ENCODE results near the gene GLIPR2.

GLIPR2 gene

GRCh38 chr9:36143245-36143641, 6.7 kb downstream of the GLIPR2 start:
- no peak overlapping the region for H3K4me3 ChIP-seq (ENCODE audit: low read depth, low read length)
- TF ChIP-seq, protein P1, sequence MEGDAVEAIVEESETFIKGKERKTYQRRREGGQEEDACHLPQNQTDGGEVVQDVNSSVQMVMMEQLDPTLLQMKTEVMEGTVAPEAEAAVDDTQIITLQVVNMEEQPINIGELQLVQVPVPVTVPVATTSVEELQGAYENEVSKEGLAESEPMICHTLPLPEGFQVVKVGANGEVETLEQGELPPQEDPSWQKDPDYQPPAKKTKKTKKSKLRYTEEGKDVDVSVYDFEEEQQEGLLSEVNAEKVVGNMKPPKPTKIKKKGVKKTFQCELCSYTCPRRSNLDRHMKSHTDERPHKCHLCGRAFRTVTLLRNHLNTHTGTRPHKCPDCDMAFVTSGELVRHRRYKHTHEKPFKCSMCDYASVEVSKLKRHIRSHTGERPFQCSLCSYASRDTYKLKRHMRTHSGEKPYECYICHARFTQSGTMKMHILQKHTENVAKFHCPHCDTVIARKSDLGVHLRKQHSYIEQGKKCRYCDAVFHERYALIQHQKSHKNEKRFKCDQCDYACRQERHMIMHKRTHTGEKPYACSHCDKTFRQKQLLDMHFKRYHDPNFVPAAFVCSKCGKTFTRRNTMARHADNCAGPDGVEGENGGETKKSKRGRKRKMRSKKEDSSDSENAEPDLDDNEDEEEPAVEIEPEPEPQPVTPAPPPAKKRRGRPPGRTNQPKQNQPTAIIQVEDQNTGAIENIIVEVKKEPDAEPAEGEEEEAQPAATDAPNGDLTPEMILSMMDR (IDR thresholded peaks at IDR 0.05; ENCODE audit: insufficient read depth, low read length, missing control alignments), result no peak
- CTCF ChIA-PET, result interaction anchor here (1.2 to 2.5 kb wide), 5 partner anchors 21 to 48 kb away, joined by 3 to 9 read pairs (median 4); no protein-coding TSS in a partner anchor
- POLR2A ChIA-PET, result interaction anchor here (0.9 kb wide), 1 partner anchor 24 kb away, joined by 4 read pairs; no protein-coding TSS in a partner anchor
- no peak for DNase-seq (ENCODE audit: low read depth, low spot score)

GRCh38 chr9:36144309-36145232, 8.0 kb downstream of the GLIPR2 start:
- TF ChIP-seq, protein P1 (IDR thresholded peaks at IDR 0.05; ENCODE audit: insufficient read depth, low read length, missing control alignments), result no peak
- DNase-seq (ENCODE audit: low read depth, low spot score), result no peak
- ChIA-PET POLR2A (no interaction called here), CTCF (interaction anchor here (1.2 to 2.5 kb wide), 4 partner anchors 20 to 43 kb away, joined by 3 to 9 read pairs (median 5); no protein-coding TSS in a partner anchor)
- no peak overlapping the region for H3K4me3 ChIP-seq (ENCODE audit: low read depth, low read length)

- no peak for DNase-seq (ENCODE audit: low read depth, low spot score)
- ChIA-PET POLR2A (no interaction called here), CTCF (no interaction called here)
- H3K4me3 ChIP-seq (ENCODE audit: low read depth, low read length), result no peak overlapping the region
- TF ChIP-seq, protein P1 (IDR thresholded peaks at IDR 0.05; ENCODE audit: insufficient read depth, low read length, missing control alignments), result no peak
Measured at GRCh38 chr9:36145970-36146369, 9.4 kb downstream of the GLIPR2 start.

DNA sequence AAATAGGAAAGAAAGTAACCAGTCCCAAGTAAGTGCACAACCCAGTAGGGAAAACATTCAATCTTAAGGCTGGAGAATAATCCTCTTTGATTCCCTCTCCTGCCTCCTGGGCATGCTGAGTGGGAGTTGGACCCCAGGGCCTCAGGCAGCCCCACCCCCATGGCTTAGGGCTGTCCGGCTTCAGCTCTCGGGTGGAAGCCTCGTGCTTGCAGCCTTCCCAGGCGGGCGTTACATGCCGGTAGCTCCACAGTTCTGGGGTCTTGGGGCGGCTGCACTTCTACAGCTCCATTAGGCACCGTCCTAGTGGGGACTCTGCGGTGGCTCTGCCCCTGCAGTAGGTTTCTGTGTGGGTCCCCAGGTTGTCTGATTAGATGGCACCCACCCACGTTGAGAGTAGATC, 10.1 kb downstream of the GLIPR2 start:
- TF ChIP-seq, protein P1 (IDR thresholded peaks at IDR 0.05; ENCODE audit: insufficient read depth, low read length, missing control alignments), result no peak
- no peak overlapping the region for H3K4me3 ChIP-seq (ENCODE audit: low read depth, low read length)
- no peak for DNase-seq (ENCODE audit: low read depth, low spot score)
- ChIA-PET CTCF (interaction anchor here (4.7 to 12.5 kb wide), 2 partner anchors 17 to 44 kb away, joined by 19 to 103 read pairs; partner anchors contain the start of gene CLTA), POLR2A (no interaction called here)

DNA sequence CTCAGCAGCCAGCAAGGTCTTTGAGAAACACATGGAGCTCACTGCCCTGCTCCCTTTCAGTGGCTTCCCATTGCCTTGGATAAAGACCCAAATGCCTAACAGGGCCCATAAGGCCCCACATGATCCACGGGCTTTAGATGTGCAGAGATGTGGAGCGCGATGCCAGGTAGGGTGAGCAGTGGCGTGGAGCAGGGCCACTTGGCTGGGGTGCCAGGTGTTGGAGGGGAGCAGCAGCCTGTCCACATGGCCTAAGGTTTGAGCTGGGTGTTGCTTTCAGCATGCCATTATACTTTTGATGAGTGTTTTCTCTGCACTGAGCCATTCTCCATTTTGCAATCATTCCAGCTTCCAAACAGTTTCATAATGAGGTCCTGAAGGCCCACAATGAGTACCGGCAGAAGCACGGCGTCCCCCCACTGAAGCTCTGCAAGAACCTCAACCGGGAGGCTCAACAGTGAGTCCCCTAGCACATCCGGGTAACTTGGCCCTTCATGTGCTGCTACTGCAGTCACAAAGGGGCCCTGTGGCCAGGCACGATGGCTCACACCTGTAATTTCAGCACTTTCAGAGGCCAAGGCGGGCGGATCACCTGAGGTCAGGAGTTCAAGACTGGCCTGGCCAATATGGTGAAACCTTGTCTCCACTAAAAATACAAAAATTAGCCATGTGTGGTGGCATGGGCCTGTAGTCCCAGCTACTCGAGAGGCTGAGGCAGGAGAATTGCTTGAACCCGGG, 11.1 kb downstream of the GLIPR2 start:
- no peak for DNase-seq (ENCODE audit: low read depth, low spot score)
- no peak overlapping the region for H3K4me3 ChIP-seq (ENCODE audit: low read depth, low read length)
- ChIA-PET POLR2A (no interaction called here), CTCF (interaction anchor here (0.6 to 12.5 kb wide), 5 partner anchors 11 to 191 kb away, joined by 3 to 103 read pairs (median 9); partner anchors contain the start of genes CLTA and GLIPR2)
- TF ChIP-seq, protein P1 (IDR thresholded peaks at IDR 0.05; ENCODE audit: insufficient read depth, low read length, missing control alignments), result no peak

Data from AG04449 (cell line).